Measurements from ENCODE around the gene KRT16.
"Not testable (repeated sequence)": the region's sequence is repeated elsewhere in the genome, so short reads cannot be mapped to it uniquely, and the experiment has no call there.

The KRT16 gene

GRCh38 chr17:41627316-41628072 lies 14.9 kb upstream of the KRT16 start:
- no peak for DNase-seq

DNA sequence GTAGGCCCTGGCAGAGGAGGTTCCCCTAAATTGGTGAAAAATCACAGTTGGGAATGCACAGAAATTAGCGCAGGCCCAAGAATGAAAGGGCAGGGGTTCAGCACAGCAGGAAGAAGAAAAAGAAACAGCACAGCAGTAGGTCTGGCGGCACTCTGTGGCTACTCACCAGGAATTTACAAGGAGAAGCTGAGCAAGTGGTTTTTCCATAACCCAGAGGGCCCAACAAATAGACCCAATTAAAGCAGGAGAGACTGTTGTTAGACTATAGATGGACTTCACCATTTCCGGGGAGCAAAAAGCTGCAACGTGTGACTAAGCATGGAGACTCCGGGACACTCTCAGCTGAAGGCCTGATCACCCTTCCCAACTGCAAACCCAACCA lies 14.3 kb upstream of the KRT16 start:
- not testable (repeated sequence) for DNase-seq

GRCh38 chr17:41626028-41626913 lies 13.7 kb upstream of the KRT16 start:
- DNase-seq = not testable (repeated sequence)

- no peak for DNase-seq
Observed at GRCh38 chr17:41625602-41626001, 13.0 kb upstream of the KRT16 start.

DNA sequence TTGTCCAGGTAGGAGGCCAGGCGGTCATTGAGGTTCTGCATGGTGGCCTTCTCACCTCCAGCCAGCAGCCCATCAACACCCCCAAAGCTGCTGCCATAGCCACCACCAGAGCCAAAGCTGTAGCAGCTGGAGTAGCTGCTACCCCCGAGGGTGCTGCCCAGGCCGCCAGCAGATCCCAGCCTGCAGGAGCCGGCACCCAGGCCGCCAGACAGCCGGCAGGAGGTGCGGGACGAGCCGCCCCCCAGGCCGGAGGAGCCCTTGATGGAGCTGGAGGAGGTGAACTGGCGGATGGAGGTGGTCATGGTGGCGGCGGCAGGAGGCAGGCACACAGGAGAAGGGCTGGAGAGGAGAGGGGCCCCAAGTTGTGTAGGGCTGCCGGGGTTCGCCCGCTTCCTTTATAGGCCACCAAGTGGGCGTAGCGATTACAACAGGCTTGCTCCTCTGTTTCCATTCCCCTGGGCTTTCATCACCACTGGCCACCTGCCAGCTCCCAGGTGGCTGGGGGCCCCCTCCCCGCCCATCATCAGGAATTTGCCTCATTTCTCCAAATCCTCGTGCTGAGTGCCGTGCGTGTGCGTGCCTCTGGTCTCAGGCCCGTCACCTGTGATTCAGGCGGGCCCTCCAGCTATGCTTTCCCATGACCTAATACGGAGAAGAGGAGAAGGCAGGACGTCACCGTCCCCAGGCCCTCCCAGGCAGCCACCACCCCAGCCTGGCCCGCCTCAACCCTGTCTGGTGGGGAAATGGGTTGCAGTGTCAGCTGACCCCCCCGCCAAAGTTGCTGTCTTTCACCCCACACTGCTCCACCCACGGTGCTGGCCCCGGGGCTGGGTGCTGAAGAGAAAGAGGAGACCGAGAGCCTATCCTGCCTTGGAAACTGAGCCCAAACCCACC lies 11.9 kb upstream of the KRT16 start, which contains the start of gene KRT17:
Gene KRT17 (minus strand): TSS at position 368 of the 894 bp plus-strand sequence. CDS start 66 bp downstream, at position 302.
- no peak for DNase-seq

- not testable (repeated sequence) for DNase-seq
Observed at GRCh38 chr17:41623184-41623861, 10.8 kb upstream of the KRT16 start.

DNA sequence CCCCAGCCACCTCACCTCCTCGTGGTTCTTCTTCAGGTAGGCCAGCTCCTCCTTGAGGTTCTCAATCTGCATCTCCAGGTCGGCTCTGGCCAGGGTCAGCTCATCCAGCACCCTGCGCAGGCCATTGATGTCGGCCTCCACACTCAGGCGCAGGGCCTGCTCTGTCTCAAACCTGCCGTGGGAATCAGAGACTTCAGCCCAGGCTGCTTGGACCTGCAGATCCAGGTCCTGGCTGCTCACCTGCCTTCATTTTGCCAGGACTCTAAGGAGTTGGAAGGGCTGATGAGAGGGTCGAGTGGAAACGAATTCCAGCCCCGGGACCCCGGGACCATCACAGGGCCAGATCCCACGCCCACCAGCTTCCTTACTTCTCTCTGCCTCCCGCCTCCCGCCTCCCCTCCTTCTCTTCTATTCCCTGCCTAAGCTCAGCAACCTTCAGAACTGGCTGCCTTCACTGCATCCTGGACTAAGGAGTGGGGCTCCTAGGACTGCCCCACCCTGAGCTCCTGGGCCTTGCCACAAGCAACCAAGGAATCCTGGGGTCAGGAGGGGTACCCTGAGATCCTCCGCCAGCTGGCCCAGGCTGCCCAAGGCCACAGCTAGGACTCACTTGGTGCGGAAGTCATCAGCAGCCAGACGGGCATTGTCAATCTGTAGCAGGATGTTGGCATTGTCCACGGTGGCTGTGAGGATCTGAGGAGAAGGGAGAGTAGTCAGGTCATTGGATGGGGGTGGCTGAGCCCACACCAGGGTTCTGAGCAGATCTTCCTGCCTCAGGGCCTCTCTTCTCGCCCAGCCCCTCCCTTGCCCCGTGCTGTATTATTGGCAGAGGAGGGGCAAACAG lies 10.0 kb upstream of the KRT16 start:
- DNase-seq = not testable (repeated sequence)

GRCh38 chr17:41621916-41622315 lies 9.3 kb upstream of the KRT16 start:
- DNase-seq = no peak

DNA sequence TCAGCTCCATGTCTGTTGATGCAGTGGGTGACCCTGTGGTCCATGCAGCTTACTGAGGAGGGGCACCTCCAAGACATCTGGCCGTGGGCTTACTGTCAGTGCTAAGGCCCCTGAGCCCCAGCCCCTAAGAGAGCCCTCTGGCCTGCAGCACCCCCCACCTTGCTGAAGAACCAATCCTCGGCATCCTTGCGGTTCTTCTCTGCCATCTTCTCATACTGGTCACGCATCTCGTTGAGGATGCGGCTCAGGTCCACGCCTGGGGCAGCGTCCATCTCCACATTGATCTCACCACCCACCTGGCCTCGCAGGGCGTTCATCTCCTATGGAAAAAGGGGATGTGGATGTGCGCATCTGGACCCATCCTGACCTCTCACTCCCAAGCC lies 8.9 kb upstream of the KRT16 start:
- DNase-seq = not testable (repeated sequence)

GRCh38 chr17:41620583-41621434 lies 8.2 kb upstream of the KRT16 start:
- DNase-seq = no peak

GRCh38 chr17:41619927-41620582 lies 7.5 kb upstream of the KRT16 start:
- not testable (repeated sequence) for DNase-seq

GRCh38 chr17:41619036-41619926 lies 6.7 kb upstream of the KRT16 start:
- no peak for DNase-seq

DNA sequence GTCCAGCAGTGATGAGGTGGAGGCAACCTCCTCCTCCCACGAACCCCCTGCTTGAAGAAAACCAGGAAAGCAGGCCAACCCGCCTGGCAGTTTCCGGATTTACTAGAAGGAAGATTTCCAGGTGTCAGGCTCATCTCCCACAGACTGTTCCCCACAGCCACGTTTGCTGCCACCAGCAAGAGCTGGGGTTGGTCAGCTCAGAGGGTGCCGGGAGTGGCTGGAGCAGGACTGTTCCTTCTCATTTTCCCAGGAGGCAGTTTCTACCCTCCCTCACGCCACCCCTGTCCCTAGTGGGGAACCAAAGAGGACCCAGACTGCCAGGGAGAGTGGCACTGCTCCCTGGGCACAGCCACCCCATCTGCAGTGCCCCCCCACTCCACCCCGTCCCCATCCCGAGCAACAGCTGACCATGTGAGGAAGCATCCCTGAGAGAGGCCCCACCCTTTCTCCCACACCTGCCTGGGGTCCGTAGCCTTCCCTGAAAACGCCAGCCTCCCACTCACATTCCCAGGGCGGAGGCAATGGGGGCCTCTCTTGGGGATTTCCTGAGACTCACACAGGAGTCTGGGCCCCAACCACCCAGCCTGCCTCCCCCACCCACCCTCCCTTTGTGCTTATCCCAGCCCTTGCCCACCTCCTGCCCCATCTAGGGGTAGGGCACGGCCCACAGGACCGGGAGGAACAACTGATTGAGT lies 5.9 kb upstream of the KRT16 start:
- no peak for DNase-seq

GRCh38 chr17:41617698-41618097 lies 5.1 kb upstream of the KRT16 start:
- DNase-seq = no peak

DNA sequence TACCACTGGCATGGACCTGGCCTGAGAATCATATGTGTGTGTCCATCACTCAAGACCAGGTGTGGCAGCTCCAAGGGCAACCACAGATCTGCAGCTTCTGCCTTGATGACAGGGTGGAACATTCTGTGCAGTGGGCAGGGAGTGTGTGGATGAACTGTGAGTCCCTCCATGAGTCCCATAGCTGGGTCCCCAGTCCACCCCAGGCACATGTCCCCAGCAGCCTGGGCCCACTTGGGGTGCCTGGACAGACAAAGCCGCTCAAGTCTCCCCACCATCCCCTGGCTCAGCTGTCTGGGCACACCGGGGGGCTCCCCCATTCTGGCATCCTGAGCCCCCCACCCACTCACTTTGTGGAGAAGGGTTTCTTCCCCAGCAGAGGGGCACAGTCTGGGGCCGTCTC lies 4.6 kb upstream of the KRT16 start:
- no peak for DNase-seq

GRCh38 chr17:41616486-41616885 lies 3.9 kb upstream of the KRT16 start:
- not testable (repeated sequence) for DNase-seq

GRCh38 chr17:41615454-41615853 lies 2.9 kb upstream of the KRT16 start:
- DNase-seq = no peak

DNA sequence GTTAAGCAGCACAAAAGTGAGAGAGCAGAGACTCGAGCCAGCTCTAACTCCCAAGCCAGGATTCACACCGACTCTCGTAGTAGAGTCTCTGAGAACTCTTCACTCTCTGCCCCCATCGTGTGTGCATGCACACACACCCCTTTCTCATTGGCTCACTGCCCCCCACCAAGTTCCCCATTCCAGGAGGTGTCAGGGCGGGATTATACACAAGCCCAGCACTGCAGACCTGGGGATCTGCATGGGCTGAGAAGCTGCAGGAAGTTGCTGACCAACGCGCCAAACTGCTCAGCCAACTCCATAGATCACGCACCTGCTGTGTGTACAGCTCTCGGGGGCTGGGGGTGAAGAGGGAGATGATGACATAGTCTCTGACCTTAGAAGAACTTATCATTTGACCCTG lies 2.2 kb upstream of the KRT16 start:
- not testable (repeated sequence) for DNase-seq

Measured in T-helper 1 cell (primary cell).